ENCODE results near the gene SERPINA5. TPM values are rescaled to one million over a fixed set of nuclear protein-coding genes. Genes with fewer than 3 reads are reported as not detected.

Gene SERPINA5
- total and polyA plus RNA-seq, 7 experiments from 2014 or later: not detected

GRCh38 chr14:94569381-94570001 lies 11.7 kb upstream of the SERPINA5 start:
- POLR2A ChIA-PET: no interaction called here
- DNase-seq (no peak), ATAC-seq (no peak)
- no peaks in the 10 kb centered on the region for H3K9me3 ChIP-seq (ENCODE audit: control insufficient read depth in 2 of 3, low read length in 3 of 3)
- peaks cover 0 to 4% (median 0%) of the 10 kb centered on the region in 11 donors for H3K9me3 Mint-ChIP-seq
- CTCF ChIA-PET: no interaction called here
- H3K4me1 ChIP-seq (ENCODE audit: control insufficient read depth in 2 of 2, insufficient read depth in 2 of 2, low read length in 2 of 2): no peaks in the 10 kb centered on the region
- no peak overlapping the region for H3K27ac Mint-ChIP-seq
- peaks cover 0 to 3% of the 10 kb centered on the region in 2 donors for H3K27me3 ChIP-seq (ENCODE audit: control insufficient read depth in 2 of 2, insufficient read depth in 2 of 2, low read length in 2 of 2)
- no peaks in the 10 kb centered on the region for H3K36me3 Mint-ChIP-seq
- H3K4me3 Mint-ChIP-seq: no peak overlapping the region
- H3K4me3 ChIP-seq (ENCODE audit: low read length): no peak overlapping the region
- no peaks in the 10 kb centered on the region for H3K36me3 ChIP-seq (ENCODE audit: control insufficient read depth in 2 of 3, insufficient read depth in 3 of 3, low read length in 3 of 3)
- H3K27me3 Mint-ChIP-seq: peaks cover 0 to 11% (median 0%) of the 10 kb centered on the region in 5 donors
- no peak overlapping the region for H3K27ac ChIP-seq (ENCODE audit: low read depth, low read length)
- intact Hi-C loops (cut with micrococcal nuclease): no loop called here
- peaks cover 0 to 2% (median 0%) of the 10 kb centered on the region in 7 donors for H3K4me1 Mint-ChIP-seq

- no peak overlapping the region for H3K4me3 Mint-ChIP-seq
- H3K36me3 ChIP-seq (ENCODE audit: control insufficient read depth in 2 of 3, insufficient read depth in 3 of 3, low read length in 3 of 3): no peaks in the 10 kb centered on the region
- H3K27ac ChIP-seq (ENCODE audit: low read depth, low read length): no peak overlapping the region
- H3K27me3 ChIP-seq (ENCODE audit: control insufficient read depth in 2 of 2, insufficient read depth in 2 of 2, low read length in 2 of 2): peaks cover 0 to 2% of the 10 kb centered on the region in 2 donors
- H3K27ac Mint-ChIP-seq: no peak overlapping the region
- peaks cover 0 to 2% (median 0%) of the 10 kb centered on the region in 7 donors for H3K4me1 Mint-ChIP-seq
- intact Hi-C loops (cut with micrococcal nuclease): no loop called here
- H3K9me3 Mint-ChIP-seq: peaks cover 0 to 2% (median 0%) of the 10 kb centered on the region in 11 donors
- CTCF ChIA-PET: no interaction called here
- H3K27me3 Mint-ChIP-seq: peaks cover 0 to 11% (median 0%) of the 10 kb centered on the region in 5 donors
- ATAC-seq (no peak), DNase-seq (no peak)
- no peak overlapping the region for H3K4me3 ChIP-seq (ENCODE audit: low read length)
- H3K36me3 Mint-ChIP-seq: no peaks in the 10 kb centered on the region
- POLR2A ChIA-PET: no interaction called here
- H3K9me3 ChIP-seq (ENCODE audit: control insufficient read depth in 2 of 3, low read length in 3 of 3): no peaks in the 10 kb centered on the region
- no peaks in the 10 kb centered on the region for H3K4me1 ChIP-seq (ENCODE audit: control insufficient read depth in 2 of 2, insufficient read depth in 2 of 2, low read length in 2 of 2)
Observed at GRCh38 chr14:94570002-94570400, 11.2 kb upstream of the SERPINA5 start.

- no peak overlapping the region for H3K27ac ChIP-seq (ENCODE audit: low read depth, low read length)
Observed at GRCh38 chr14:94570440-94570839, 10.8 kb upstream of the SERPINA5 start.

GRCh38 chr14:94571395-94571794 lies 9.8 kb upstream of the SERPINA5 start:
- H3K4me1 Mint-ChIP-seq: peaks cover 0 to 2% (median 0%) of the 10 kb centered on the region in 7 donors
- no peak overlapping the region for H3K4me3 Mint-ChIP-seq
- POLR2A ChIA-PET: no interaction called here
- peaks cover 0 to 9% (median 0%) of the 10 kb centered on the region in 5 donors for H3K27me3 Mint-ChIP-seq
- Histone ChIP-seq H3K4me1 (ENCODE audit: control insufficient read depth in 2 of 2, insufficient read depth in 2 of 2, low read length in 2 of 2) (no peaks in the 10 kb centered on the region), H3K36me3 (ENCODE audit: control insufficient read depth in 2 of 3, insufficient read depth in 3 of 3, low read length in 3 of 3) (no peaks in the 10 kb centered on the region), H3K27me3 (ENCODE audit: control insufficient read depth in 2 of 2, insufficient read depth in 2 of 2, low read length in 2 of 2) (no peaks in the 10 kb centered on the region), H3K4me3 (ENCODE audit: low read length) (no peak overlapping the region), H3K9me3 (ENCODE audit: control insufficient read depth in 2 of 3, low read length in 3 of 3) (no peaks in the 10 kb centered on the region), H3K27ac (ENCODE audit: low read depth, low read length) (no peak overlapping the region)
- H3K27ac Mint-ChIP-seq: no peak overlapping the region
- H3K36me3 Mint-ChIP-seq: no peaks in the 10 kb centered on the region
- intact Hi-C loops (cut with micrococcal nuclease): no loop called here
- CTCF ChIA-PET: no interaction called here
- DNase-seq (no peak), ATAC-seq (no peak)
- H3K9me3 Mint-ChIP-seq: peaks cover 0 to 1% (median 0%) of the 10 kb centered on the region in 11 donors

More at GRCh38 chr14:94570440-94570839, 10.8 kb upstream of the SERPINA5 start:
- intact Hi-C loops (cut with micrococcal nuclease): no loop called here
- Mint-ChIP-seq H3K27me3 (peaks cover 0 to 11% (median 0%) of the 10 kb centered on the region in 5 donors), H3K36me3 (no peaks in the 10 kb centered on the region), H3K9me3 (peaks cover 0 to 1% (median 0%) of the 10 kb centered on the region in 11 donors), H3K4me1 (peaks cover 0 to 2% (median 0%) of the 10 kb centered on the region in 7 donors), H3K27ac (no peak overlapping the region), H3K4me3 (no peak overlapping the region)
- ATAC-seq (no peak), DNase-seq (no peak)
- H3K4me1 ChIP-seq (ENCODE audit: control insufficient read depth in 2 of 2, insufficient read depth in 2 of 2, low read length in 2 of 2): no peaks in the 10 kb centered on the region
- H3K4me3 ChIP-seq (ENCODE audit: low read length): no peak overlapping the region
- POLR2A ChIA-PET: no interaction called here
- H3K27me3 ChIP-seq (ENCODE audit: control insufficient read depth in 2 of 2, insufficient read depth in 2 of 2, low read length in 2 of 2): no peaks in the 10 kb centered on the region
- CTCF ChIA-PET: no interaction called here
- no peaks in the 10 kb centered on the region for H3K9me3 ChIP-seq (ENCODE audit: control insufficient read depth in 2 of 3, low read length in 3 of 3)
- H3K36me3 ChIP-seq (ENCODE audit: control insufficient read depth in 2 of 3, insufficient read depth in 3 of 3, low read length in 3 of 3): no peaks in the 10 kb centered on the region

- intact Hi-C loops (cut with micrococcal nuclease): no loop called here
- H3K36me3 ChIP-seq (ENCODE audit: control insufficient read depth in 2 of 3, insufficient read depth in 3 of 3, low read length in 3 of 3): no peaks in the 10 kb centered on the region
- no peak overlapping the region for H3K4me3 Mint-ChIP-seq
- no peaks in the 10 kb centered on the region for H3K9me3 ChIP-seq (ENCODE audit: control insufficient read depth in 2 of 3, low read length in 3 of 3)
- H3K27me3 Mint-ChIP-seq: peaks cover 0 to 5% (median 0%) of the 10 kb centered on the region in 5 donors
- DNase-seq (no peak), ATAC-seq (no peak)
- H3K27me3 ChIP-seq (ENCODE audit: control insufficient read depth in 2 of 2, insufficient read depth in 2 of 2, low read length in 2 of 2): no peaks in the 10 kb centered on the region
- no peak overlapping the region for H3K4me3 ChIP-seq (ENCODE audit: low read length)
- H3K27ac Mint-ChIP-seq: no peak overlapping the region
- no peaks in the 10 kb centered on the region for H3K36me3 Mint-ChIP-seq
- H3K27ac ChIP-seq (ENCODE audit: low read depth, low read length): no peak overlapping the region
- ChIA-PET POLR2A (no interaction called here), CTCF (no interaction called here)
- H3K4me1 ChIP-seq (ENCODE audit: control insufficient read depth in 2 of 2, insufficient read depth in 2 of 2, low read length in 2 of 2): no peaks in the 10 kb centered on the region
- peaks cover 0 to 1% (median 0%) of the 10 kb centered on the region in 11 donors for H3K9me3 Mint-ChIP-seq
- peaks cover 0 to 2% (median 0%) of the 10 kb centered on the region in 7 donors for H3K4me1 Mint-ChIP-seq
Observed at GRCh38 chr14:94571950-94572349, 9.3 kb upstream of the SERPINA5 start.

- Histone ChIP-seq H3K27me3 (ENCODE audit: control insufficient read depth in 2 of 2, insufficient read depth in 2 of 2, low read length in 2 of 2) (no peaks in the 10 kb centered on the region), H3K4me1 (ENCODE audit: control insufficient read depth in 2 of 2, insufficient read depth in 2 of 2, low read length in 2 of 2) (no peaks in the 10 kb centered on the region), H3K36me3 (ENCODE audit: control insufficient read depth in 2 of 3, insufficient read depth in 3 of 3, low read length in 3 of 3) (no peaks in the 10 kb centered on the region), H3K4me3 (ENCODE audit: low read length) (no peak overlapping the region), H3K27ac (ENCODE audit: low read depth, low read length) (no peak overlapping the region), H3K9me3 (ENCODE audit: control insufficient read depth in 2 of 3, low read length in 3 of 3) (no peaks in the 10 kb centered on the region)
- ATAC-seq (no peak), DNase-seq (no peak)
- intact Hi-C loops (cut with micrococcal nuclease): no loop called here
- POLR2A ChIA-PET: no interaction called here
- H3K36me3 Mint-ChIP-seq: no peaks in the 10 kb centered on the region
- peaks cover 0 to 2% (median 0%) of the 10 kb centered on the region in 7 donors for H3K4me1 Mint-ChIP-seq
- peaks cover 0 to 1% (median 0%) of the 10 kb centered on the region in 11 donors for H3K9me3 Mint-ChIP-seq
- H3K27ac Mint-ChIP-seq: no peak overlapping the region
- peaks cover 0 to 5% (median 0%) of the 10 kb centered on the region in 5 donors for H3K27me3 Mint-ChIP-seq
- H3K4me3 Mint-ChIP-seq: no peak overlapping the region
- CTCF ChIA-PET: no interaction called here
Observed at GRCh38 chr14:94572637-94573303, 8.5 kb upstream of the SERPINA5 start.
